Progenitor cell of endocrine pancreas (in vitro differentiated cells): ENCODE results near the gene NOD1. TPM values are rescaled to one million over a fixed set of nuclear protein-coding genes. Genes with fewer than 3 reads are reported as not detected.

Experiments used
- DNase-seq: peaks from one replicate; pipeline ENCODE4 v3.0.0; 2021; ENCODE audit warnings: low spot score; ENCODE audit not compliant: unreplicated experiment
- H3K27ac Mint-ChIP-seq: 2 replicates; pipeline ENCODE4 v1.8.0; 2021; ENCODE audit warnings: mild to moderate bottlenecking, moderate library complexity, mixed read lengths
- H3K27me3 Mint-ChIP-seq: 2 replicates; pipeline ENCODE4 v1.8.0; 2021; ENCODE audit warnings: mixed read lengths
- H3K36me3 Mint-ChIP-seq: 2 replicates; pipeline ENCODE4 v1.8.0; 2022; ENCODE audit warnings: mixed read lengths; ENCODE audit not compliant: insufficient read depth
- H3K4me1 Mint-ChIP-seq: 2 replicates; pipeline ENCODE4 v1.8.0; 2021; ENCODE audit warnings: low read depth, mixed read lengths
- H3K4me3 Mint-ChIP-seq: 2 replicates; pipeline ENCODE4 v1.8.0; 2021; ENCODE audit warnings: low read depth, mild to moderate bottlenecking, moderate library complexity, mixed read lengths
- H3K9me3 Mint-ChIP-seq: 2 replicates; pipeline ENCODE4 v1.8.0; 2021; ENCODE audit warnings: low read depth, mixed read lengths
- total RNA-seq: library from RNA; stranded (reverse); gene quantifications from 2 replicates; pipeline ENCODE4 v1.2.1, GENCODE V29; 2021
- TF ChIP-seq, protein P1 (sequence below): fragments of 200-600 bp; sonication (generic); IDR thresholded peaks from one replicate; pipeline ENCODE4 v1.5.0; 2021; ENCODE audit warnings: antibody characterized with exemption, mild to moderate bottlenecking; ENCODE audit not compliant: unreplicated experiment

Gene NOD1
- total RNA-seq, 1 donor from 2014 or later: 2.9 TPM

DNA sequence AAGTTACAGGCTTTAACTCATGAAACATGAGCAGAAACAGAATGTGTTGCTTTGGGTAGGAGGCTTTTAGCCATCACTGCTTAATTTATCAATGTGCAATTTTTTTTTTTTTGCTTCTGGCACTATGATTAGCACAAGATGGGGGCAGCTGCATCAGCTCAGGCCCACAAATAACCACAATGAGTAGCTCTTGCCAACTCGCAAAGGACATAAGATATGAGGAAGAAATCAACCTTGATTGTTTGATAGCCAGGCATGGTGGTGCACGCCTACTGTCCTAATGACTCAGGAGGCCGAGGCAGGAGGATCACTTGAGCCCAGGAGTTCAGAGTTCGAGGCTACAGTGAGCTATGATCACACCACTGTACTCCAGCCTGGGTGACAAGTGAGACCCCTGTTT is 12.3 kb downstream of the NOD1 start:
- no peak for DNase-seq
- H3K27me3 Mint-ChIP-seq: no peaks in the 10 kb centered on the region
- no peaks in the 10 kb centered on the region for H3K36me3 Mint-ChIP-seq
- no peaks in the 10 kb centered on the region for H3K9me3 Mint-ChIP-seq
- H3K4me3 Mint-ChIP-seq: no peak overlapping the region
- TF ChIP-seq, protein P1, sequence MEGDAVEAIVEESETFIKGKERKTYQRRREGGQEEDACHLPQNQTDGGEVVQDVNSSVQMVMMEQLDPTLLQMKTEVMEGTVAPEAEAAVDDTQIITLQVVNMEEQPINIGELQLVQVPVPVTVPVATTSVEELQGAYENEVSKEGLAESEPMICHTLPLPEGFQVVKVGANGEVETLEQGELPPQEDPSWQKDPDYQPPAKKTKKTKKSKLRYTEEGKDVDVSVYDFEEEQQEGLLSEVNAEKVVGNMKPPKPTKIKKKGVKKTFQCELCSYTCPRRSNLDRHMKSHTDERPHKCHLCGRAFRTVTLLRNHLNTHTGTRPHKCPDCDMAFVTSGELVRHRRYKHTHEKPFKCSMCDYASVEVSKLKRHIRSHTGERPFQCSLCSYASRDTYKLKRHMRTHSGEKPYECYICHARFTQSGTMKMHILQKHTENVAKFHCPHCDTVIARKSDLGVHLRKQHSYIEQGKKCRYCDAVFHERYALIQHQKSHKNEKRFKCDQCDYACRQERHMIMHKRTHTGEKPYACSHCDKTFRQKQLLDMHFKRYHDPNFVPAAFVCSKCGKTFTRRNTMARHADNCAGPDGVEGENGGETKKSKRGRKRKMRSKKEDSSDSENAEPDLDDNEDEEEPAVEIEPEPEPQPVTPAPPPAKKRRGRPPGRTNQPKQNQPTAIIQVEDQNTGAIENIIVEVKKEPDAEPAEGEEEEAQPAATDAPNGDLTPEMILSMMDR: no peak
- H3K27ac Mint-ChIP-seq: no peak overlapping the region
- H3K4me1 Mint-ChIP-seq: peaks cover 11% of the 10 kb centered on the region

DNA sequence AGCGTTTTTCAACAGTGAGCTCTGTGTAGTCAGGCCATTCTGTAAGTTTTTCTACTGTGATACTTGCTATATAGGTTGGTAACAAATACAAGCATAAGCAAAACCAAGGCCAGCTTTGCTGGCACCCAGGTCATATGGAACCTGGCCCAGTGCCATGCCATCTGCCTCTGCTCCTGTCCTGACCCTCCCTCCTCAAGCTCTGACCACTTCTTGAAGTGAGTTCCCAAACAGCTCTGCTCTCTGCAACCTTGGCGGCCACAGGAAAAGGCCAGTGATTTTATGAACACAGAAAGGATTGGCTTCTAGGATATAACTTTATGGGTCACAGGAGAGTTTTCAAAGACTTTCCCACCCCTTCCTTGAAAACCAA is 12.8 kb downstream of the NOD1 start:
- Mint-ChIP-seq H3K9me3 (no peaks in the 10 kb centered on the region), H3K4me1 (peaks cover 11% of the 10 kb centered on the region), H3K27ac (no peak overlapping the region), H3K36me3 (no peaks in the 10 kb centered on the region), H3K27me3 (no peaks in the 10 kb centered on the region), H3K4me3 (no peak overlapping the region)
- TF ChIP-seq, protein P1: no peak
- DNase-seq: no peak

DNA sequence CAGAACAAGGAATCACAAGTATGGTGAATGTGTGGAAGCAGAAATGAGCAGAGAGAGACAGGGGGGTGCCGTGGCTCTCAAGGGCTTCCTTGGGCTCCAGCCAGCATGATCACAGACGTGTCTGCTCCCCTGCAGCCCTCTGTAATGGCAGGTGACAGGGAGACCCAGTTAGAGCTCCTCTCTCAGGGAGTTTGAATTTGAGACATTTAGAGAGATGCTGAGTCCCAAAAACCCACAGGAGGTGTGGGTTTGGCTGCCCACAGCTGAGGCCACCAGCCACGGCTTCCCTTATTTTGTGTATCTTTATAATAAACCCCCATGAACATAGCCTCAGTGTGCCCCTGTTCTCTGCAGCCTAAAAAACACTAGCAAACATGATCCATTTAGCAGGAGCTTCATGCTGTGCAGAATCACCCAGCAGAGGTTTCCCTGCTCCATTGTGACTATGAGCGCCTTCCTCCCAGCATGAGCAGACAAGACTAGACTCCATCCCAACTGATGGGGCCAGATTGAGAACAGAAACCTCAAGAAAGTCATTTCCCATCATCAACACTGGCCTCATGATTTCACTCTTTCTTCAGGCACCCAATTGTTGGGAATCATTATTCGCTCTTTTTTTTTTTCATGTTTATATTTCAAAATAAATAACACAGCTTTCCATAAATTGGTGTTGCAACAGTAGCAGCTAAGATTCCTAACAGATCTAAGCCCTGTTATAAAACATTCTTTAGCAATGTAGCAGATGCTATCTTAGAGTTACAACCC is 13.4 kb downstream of the NOD1 start:
- no peak overlapping the region for H3K27ac Mint-ChIP-seq
- H3K9me3 Mint-ChIP-seq: no peaks in the 10 kb centered on the region

DNA sequence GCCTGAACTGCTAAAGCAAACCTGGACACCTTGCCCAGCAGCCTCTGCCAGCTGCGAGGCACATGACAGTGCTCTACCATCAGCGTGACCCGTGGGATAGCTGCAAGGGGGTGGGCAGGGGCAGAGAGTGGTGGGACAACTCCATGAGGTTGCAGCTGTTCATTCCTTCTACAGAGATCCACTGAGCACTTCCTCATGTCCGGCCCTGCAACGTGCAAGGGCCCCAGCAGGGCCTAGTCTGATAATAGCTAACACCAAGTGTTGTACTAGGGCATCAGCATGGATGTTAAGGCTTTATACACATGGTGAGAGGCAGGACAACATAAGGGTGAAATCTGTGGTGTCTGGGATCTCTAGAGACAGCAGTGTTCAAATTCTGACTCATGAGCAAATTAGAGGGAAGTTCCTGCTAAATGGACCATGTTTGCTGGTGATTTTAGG is 14.3 kb downstream of the NOD1 start:
- peaks cover 4% of the 10 kb centered on the region for H3K4me1 Mint-ChIP-seq
- H3K36me3 Mint-ChIP-seq: no peaks in the 10 kb centered on the region
- no peak overlapping the region for H3K4me3 Mint-ChIP-seq
- DNase-seq: no peak
- H3K27ac Mint-ChIP-seq: no peak overlapping the region
- no peaks in the 10 kb centered on the region for H3K27me3 Mint-ChIP-seq
- TF ChIP-seq, protein P1: no peak
- H3K9me3 Mint-ChIP-seq: no peaks in the 10 kb centered on the region

More for the DNA sequence above, 13.4 kb downstream of the NOD1 start:
- Mint-ChIP-seq H3K4me3 (no peak overlapping the region), H3K36me3 (no peaks in the 10 kb centered on the region), H3K27me3 (no peaks in the 10 kb centered on the region), H3K4me1 (peaks cover 8% of the 10 kb centered on the region)
- no peak for DNase-seq
- TF ChIP-seq, protein P1: no peak

DNA sequence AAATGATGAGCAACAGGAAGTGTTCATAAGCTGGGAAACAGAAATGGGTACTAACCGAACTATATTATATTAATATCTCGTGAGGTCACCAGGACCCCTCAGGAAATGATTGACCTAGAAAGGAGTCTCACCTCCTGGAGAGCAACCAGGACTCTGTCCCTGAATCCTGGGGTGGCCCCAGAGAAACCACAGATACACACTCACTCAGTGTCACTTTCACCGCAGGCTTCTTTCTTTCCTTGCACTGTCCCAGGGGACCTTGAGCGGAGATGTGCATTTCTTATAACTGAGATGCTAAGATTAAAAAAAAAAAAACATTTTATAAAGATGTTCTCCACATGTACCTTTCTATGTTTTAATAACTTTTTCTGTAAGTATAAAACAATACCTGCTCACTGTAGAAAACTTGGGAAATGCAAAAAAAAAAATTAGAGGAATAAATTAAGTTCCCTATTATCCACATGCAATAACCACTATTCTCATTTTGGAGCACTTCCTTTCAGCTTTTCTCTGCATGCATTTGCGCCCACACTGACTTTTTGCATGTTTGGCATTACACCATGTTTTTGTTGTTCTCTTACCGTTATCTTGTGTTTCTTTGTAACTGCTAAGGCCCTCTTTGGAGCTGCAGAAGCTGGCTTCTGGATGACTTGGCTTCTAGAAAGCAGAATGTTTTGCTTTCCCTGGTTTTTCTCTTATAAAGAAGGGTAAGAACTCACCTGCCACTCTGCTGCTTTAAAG is 15.0 kb downstream of the NOD1 start:
- TF ChIP-seq, protein P1: no peak
- DNase-seq: no peak
- no peak overlapping the region for H3K4me3 Mint-ChIP-seq
- peaks cover 3% of the 10 kb centered on the region for H3K4me1 Mint-ChIP-seq
- H3K27ac Mint-ChIP-seq: no peak overlapping the region
- H3K27me3 Mint-ChIP-seq: no peaks in the 10 kb centered on the region
- no peaks in the 10 kb centered on the region for H3K9me3 Mint-ChIP-seq
- H3K36me3 Mint-ChIP-seq: no peaks in the 10 kb centered on the region
